GM12892 (cell line): ENCODE data around the gene PLCE1.

Experiments
- POLR2A ChIP-seq: IDR thresholded peaks from 2 replicates; pipeline ENCODE4 v1.6.1; 2011; ENCODE audit warnings: low read depth, low read length, control low read depth
- POLR2AphosphoS5 ChIP-seq: IDR thresholded peaks from 2 replicates; pipeline ENCODE4 v1.6.1; 2011; ENCODE audit warnings: low read depth, low read length, control low read depth
- TAF1 ChIP-seq: IDR thresholded peaks from 2 replicates; pipeline ENCODE4 v1.6.1; 2011; ENCODE audit warnings: low read depth, mild to moderate bottlenecking, control low read depth, low read length, borderline replicate concordance

DNA sequence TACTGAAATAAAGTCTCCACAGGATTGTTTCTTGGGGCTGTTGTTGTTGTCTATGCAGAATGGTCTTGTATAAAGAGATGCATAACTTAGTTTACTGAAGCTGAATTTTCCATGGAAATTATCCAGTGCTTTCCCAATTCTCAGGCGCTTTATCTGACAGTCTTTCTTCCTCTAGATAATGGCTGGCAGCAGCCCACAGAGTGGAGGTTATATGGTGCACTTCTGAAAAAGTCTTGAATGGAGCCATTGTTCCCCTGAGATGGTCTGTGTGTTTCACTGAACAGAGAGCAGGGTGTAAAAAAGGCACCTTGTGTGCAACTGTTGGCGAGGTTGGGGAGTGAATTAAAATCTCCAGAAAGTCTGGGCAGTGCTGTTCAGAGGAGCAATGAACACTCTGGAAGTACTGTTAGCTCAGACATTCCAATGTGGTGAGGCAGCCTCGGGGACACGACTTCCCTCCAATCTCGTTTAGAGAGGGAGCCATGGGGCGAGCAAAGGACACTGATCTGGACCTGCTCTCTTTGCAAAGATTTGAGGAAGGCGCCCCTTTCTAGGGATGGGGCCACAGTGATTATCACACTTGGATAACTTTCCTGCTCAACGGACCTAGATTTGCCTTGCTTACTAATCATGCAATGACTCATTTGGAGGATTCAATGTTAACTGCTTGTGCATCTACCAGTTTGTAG is 2.0 kb upstream of the PLCE1 start:
- TF ChIP-seq POLR2AphosphoS5 = no peak
- no peak for TF ChIP-seq POLR2A
- no peak for TF ChIP-seq TAF1
